ENCODE measurements around the gene CCR7.
"Not testable (repeated sequence)": the region's sequence is repeated elsewhere in the genome, so short reads cannot be mapped to it uniquely, and the experiment has no call there.

Gene CCR7

DNA sequence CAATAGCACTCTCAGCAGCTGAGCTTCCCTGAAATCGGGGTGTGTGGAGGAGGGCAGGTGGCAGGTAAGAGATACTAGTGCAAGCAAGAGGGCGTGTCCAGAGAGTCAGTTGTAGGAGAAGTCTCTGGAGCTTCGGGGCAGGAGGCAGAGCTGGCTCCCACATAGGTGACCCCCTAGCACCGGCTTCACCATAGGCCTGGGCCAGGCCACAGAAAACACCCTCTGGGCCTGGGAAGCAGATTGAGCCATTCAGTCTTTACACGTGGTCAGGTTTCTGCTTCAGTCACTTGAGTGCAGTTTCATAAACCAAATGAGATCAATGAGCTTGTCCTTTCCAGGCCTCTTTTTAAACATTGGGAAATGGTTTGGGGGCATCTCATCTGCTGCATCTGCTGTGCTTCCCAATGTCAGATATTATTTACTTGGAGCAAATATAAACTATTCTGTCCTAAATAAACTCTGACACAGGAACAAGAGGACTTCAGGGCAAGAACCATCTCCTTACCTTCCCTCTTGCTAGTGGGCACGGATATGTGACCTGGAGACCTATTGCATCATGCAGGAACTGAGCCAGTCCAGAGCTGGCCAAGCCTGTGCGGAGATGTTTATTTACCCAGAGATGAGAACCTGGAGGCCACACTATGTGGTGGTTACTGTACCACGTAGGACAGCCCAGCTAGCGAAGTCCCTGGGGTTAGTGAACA, 16.1 kb downstream of the CCR7 start:
- DNase-seq, result no peak

DNA sequence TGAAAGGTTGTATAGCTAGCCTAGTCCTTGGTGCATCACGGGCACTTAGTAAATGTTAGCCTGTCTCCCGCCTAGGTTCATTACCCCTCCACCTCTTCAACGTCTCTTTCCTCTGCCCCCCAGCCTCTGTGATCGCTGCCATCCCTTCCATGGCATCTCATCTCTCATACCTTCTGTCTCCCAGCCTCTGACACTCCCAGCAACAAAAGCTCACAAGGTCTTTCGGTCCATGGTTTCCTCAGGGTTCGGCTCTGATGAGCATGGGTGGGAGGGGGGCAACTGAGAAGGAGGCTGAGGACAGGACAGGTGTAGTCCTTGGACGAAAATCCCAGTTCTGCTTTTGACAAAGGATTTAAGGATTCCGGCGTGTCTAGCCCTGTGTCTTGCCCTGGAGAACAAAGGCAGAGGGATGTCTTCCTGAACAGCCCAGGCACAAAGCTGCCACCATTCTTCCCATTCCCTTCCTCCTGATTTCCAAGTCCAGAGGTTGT, 16.7 kb downstream of the CCR7 start:
- no peak for DNase-seq

DNA sequence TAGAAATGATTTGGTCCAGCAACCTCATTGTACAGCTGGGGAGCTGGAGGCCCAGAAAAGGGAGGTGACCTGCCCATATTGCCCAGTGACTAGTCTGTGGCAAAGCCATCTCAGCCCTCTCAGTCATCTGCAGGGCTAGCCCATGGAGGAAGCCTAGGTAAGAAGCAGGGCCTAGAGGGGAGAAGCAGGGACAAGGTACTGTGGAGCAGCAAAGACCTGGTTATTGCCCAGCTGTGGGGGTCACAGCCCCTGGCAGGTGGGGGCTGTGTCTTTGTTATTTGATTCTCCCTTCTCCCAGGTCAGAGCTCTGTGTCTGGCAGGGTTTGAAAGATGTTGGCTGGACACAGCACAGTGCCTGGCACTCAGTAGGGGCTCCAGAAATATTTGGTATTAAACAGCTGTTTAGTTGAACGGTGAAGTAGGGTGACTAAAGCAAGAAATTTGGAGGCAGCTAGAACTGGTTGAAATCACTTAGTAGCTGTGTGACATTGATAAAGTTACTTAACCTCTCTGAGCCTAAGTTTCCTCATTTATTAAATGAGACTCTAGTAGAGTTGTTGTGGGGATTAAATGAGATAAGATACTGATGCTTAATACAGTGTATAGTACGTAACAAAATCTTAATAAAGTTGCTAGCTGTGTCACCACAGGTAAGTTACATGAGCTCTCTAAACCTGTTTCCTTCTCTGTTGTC, 17.3 kb downstream of the CCR7 start:
- DNase-seq, result no peak

DNA sequence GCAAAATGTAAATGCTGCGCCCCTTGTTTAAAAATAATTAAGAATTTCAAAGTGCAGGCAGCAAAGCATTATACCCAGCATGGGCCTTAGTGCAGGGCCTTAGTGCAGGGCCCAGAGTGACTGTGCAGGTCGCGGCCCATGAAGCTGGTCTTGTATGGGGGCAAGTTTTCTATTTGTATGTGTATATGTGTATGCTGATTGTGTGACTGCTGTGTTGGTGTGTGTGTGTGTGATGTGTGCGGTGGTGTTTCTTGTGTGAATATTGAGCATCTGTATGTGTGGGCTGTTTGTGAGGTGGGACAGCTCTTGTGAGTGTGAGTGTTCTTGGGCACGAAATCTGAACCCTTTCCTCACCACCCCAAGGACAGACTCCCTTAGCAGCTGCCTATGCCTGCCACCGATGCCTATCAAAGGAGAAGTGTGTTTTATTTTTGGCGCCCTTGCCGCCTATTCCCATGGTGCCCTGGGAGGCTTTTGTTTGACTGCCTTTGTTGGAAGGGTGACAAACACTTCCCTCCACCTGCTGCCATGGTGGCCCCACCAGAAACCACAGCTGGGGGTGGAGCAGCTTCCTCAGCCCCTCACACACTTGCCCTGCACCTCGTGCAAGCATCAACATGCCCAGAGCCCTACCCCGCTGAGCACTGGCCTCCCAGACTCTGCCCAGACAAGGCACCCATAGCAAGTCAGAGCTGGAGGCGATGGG, 18.0 kb downstream of the CCR7 start:
- peak; percentile 45 for DNase-seq

DNA sequence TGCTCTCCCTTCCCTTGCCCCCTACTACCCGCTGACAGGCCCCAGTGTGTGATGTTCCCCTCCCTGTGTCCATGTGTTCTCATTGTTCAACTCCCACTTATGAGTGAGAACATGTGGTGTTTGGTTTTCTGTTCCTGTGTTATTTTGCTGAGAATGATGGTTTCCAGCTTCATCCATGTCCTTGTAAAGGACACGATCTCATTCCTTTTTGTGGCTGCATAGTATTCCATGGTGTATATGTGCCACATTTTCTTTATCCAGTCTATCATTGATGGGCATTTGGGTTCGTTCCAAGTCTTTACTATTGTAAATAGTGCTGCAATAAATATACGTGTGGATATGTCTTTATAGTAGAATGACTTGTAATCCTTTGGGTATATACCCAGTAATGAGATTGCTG, 18.8 kb downstream of the CCR7 start:
- DNase-seq, result not testable (repeated sequence)

DNA sequence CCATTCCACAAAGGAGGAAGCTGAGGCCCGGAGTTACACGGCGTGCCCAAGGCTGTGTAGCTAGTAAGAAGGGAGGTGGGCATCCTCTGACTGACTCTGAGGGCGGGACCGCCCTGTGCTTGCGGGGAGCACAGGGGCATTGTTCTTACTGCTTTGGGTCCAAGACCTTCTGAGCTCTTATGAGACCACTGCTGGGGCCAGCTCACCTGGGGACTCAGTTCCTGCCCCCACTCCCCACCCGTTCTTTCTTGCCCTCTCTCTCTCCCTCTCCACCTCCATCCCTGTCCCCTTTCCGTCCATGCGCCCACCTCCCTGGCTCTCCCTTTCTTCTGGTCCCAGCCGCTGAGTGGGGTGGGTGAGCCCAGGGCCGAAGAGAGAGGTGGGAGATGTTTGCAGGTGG, 19.6 kb downstream of the CCR7 start:
- no peak for DNase-seq

DNA sequence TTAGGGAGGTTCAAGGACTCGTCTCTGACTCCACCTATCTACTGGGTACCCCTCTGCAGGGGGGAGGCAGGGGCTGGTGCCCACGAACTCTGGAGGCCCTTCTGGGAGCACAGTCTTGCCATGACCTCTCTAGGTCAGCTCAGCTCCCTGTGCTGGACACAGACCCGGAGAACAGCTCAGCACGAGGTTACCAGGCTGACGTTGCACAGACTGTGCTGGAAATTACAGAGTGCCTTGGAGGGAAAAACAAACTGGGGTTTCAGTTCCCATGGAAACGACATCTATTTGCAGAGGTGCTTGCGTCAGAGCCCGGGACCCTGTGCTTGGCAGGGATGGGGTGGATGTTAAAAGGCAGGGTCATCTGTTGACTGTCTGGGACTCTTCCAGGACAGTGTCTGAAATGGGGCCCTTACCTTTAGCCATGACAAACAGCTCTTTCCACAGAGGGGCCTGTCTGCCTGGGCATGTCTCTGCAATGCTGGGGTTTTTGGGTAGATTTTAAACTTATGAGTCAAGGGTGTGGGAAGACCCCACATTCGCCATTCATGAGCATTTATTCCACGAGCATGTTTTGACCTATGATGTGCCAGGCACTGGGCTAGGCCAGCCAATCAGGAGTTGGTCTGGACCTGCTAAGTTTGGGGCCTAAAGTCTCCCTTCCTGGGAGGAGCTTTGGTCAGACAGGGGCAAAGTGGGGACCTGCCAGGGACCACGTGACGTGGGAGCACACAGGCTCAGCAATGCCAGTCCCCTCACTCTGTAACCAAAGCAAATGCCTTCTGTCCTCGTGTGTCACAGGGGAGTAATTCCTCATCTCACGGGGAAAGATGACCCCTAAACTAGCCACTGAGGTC, 22.5 kb downstream of the CCR7 start:
- DNase-seq, result no peak

DNA sequence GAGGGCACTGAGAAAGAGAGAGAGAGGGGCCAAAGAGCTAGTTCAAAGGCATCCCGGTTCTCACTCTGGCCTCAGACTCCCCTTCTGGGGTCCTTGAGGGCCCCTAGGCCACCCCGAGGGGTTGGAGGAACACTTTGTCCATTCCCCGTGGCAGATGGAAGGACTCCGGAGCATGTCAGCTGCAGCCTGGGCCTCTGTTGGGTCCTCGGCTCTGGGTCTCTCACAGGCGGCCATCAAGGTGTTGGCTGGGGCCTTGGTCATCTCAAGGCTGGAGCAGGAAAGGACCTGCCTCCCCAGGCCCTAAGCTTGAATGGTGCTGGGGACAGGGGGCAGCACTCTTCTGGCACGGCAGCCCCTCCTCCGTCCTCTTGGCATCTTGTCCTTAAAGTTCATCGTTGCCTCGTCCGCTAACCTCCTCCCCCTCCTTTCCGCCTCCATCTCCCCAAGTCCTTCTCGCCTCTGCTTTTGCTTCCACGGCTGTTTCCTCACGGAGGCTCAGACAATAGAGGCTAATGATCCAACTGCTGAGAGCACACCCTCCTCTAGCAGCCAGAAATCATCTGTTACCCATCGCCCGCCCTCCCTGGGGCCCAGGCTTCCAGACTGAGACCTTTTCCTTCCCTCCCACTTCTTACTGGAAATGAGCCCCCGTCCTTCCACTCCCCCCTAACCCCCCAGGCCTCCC, 23.3 kb downstream of the CCR7 start:
- DNase-seq, result no peak

DNA sequence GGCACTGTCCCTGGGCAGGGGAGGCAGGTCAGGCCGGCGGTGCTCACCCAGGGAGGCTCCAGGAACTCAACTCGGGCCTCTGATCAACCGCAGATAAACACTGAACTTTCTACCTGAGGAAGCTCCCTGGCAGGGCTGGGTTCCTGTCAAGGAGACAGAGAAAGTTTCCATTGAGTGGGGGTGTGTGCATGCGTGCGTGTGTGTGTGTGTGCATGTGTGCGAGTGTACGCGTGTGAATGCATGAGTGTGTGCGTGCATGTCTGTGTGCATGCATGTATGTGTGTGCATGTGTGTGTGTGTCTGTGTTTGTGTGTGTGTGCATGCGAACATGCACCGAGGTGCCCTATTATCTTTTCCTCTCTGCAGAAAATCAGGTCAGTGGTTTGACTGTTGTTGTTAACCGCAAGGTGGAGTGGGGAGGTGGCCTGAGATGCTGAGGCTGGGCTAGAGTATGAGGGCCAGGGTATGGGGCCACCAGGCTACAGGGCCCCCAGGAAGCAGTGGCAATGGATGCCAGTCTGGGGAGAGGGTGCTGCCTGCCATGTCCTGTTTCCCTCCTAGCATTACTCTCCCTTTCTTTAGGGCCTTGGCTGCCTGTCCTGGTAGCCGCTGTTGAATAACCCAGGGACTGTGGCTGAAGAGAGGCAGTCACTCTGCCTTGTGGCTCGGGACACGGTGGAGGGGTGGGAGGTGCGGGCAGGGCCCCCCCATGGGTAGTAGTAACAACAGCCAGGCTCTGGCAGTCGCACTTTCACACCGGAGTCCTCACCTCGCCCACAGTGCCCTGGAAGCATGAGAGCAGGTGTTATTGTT, 24.0 kb downstream of the CCR7 start:
- DNase-seq, result peak; percentile 80

DNA sequence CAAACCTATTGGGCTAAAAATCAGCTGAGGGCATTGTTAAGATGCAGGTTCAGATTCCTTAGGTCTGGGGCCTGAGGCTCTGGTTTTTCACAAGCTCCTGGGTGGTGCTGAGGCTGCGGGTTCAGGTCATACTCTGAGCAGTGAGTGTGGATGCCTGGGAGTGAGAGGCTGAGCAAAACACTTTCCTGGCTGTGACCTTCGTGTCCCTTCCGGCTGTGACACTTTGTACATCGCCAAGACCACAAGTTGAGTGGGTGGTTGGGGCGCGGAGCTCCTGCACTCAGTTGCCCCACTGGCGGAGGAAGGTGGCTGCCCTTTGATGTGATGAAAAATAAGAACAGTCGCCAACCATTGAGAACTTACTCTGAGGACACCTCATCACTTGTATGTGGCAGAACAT, 24.8 kb downstream of the CCR7 start:
- DNase-seq, result peak; percentile 67

DNA sequence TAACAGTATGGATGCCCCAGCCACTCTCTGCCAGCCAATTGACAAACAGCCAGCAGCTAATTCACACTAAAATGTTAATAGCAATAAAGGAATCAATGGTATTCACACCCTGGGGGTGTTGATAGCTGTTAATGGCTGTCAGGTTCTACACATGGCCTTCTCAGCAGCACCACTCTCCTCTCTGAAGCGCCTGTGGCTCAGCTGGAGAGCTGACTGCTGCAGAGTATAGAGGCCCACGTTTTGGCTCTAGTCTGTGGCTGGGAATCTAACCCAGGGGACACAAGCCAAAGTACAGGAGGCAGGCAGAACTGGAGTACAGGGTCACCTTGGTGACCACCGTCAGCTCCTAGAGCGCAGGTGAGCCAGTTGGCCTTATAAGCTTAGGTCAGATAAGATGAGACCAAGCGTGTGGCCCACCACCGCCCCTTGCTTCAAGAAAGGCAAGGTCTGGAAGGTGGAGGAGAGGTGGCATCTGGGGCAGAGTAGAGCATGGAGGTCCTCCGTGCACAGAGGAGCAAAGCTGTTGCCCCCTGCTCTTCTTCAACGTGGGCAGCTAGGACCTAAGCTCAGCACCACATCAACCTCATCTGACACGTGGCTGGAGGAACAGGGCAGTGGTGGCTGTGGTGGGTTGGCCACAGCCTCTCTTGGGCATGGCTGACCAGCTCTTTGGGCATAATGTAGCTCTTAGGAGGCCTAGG, 25.4 kb downstream of the CCR7 start:
- no peak for DNase-seq

DNA sequence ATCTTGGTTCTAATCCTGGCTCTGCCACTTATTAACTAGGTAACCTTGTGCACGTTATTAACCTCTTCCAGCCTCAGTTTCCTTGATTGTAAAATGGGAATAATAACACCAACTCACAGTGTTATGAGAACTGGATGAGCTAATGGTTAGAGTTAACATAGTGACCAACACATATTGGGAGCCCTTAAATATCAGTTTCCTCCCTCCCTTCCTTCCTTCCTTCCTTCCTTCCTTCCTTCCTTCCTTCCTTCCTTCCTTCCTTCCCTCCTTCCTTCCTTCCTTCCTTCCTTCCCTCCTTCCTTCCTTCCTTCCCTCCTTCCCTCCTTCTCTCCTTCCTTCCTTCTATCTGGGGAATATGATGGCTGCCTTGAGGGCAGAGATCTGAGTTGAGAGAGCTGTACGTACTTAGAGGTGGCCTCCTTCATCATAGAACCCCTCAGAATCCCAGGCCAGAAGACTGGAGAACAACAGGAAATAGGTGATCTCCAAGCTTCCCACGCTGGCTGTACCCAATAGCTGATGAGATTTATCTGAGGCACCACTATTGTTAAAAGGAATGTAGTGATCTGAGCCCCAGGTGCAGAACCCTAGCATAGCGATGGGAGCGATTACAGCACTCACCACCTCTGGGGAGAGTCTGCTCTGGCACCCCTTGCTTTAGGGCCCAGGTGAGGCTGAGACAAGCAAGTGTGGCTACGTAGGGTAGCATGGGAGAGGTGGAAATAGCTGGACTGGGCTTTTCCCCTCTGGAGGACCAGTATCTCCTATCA, 26.2 kb downstream of the CCR7 start:
- DNase-seq, result no peak

DNA sequence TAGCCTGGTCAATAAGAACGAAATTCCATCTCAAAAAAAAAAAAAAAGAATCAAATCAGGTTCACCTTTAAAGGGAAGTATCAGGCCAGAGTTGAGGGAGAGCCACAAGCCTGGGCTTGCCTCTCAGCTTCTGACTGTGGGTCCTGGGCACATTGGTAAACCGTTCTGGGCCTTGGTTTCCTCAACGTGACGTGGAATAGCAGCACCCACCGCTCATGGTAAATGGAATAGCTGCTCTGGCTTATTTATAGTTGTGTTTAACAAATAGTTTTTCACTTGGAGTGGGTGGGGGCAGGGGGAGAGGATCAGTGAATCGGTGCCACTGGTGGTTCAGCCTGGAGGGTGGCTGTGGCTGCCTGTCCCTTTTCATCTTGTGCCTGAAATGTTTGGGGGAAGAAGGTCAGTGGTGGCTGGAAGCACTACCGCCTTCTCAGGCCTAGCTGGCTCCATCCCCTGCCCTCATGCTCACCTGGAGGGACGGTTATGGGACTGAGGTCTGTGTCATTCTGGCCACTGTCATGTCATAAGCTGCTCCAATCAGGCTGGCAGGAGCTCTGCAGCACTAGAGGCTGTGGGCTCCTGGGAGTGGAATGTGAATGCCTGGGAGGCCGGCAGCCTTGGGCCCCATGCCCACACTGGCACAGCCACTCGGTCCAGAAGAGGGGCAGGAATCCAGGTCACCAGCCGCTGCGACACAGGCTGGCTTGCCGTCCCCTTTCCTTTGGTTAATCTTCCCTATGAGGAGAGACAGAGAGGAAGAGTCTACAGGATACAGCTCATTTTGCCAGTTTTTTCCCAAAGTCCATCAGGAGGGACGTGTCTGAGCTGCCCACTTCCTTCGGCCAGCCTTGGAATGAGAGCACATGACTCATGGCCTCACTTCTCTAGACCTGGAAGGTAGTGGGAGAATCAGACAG, 27.0 kb downstream of the CCR7 start:
- no peak for DNase-seq

DNA sequence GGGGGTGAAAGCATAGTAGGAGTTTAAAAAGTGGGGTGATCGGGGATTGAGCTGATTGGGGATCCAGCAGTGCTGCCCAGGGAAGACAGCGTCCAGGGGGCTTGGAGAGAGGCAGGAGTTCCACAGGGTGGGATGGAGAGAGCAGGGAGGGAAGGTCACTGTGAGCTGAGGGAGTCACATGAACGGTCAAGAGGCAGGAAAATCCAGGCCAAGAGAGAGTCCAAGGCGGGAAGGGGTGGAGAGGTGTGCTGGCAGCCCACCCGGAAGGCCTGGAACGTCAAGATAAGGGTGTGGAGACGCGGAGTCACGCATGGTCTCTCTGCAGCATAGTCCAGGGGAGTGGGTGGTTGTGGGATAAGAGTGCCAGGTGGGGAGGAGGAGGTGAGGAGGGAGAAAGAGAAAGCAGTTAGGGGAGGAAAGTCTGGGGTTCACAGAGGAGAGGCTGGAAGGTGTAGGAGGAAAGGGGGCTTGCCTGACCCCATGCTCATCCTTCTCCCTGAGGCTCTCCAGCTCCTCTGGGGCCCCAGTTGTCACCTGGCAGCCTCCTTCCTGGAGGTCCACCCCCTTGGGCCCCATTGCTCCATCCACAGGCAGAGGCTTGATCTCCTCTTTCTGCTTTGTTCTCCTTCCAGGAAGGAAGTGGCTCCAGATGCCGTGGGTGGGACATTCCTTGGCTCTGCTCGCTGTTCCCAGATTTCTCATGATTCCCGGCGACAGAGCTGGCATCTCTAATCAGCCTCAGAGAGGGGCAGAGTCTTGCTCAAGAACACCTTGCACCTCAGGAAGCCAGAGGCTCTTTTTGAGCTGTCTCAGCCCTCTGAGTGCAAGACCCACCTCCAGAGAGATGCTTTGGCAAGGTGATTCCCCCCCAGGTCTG, 28.7 kb downstream of the CCR7 start:
- no peak for DNase-seq

DNA sequence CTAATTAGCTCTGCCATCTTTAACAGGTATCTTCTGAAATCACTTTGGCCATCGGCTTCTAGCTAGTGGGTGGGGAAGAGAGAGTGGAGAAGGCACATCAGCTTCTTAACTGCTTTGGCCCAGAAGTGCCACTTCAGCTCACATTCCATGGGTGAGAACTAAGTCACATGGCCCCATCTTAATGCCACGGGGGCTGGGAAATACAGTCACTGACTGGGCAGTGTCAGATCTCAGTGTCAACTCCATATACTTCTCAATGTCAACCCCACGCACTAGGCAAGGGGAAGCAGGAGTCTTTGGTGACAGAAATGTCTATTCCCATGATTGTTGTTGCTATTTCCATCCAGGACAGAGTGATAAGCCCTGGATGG, 29.4 kb downstream of the CCR7 start:
- no peak for DNase-seq

DNA sequence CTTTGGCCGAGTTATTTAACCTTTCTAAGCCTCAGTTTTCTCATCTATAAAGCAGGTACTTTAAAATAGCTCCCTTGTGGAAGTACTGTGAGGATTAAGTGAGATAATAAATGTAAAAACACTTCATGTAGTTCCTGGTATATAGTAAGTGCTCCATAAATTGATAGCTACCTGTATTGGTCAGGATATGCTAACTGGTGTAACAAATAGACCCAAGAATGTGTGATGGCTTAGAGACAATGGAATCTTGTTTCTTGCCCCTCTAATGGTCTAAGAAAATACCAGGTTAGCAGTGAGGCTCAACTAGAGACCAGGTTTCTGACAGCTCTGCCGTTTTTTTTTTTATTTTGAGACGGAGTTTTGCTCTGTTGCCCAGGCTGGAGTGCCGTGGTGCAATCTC, 29.8 kb downstream of the CCR7 start:
- DNase-seq, result no peak

DNA sequence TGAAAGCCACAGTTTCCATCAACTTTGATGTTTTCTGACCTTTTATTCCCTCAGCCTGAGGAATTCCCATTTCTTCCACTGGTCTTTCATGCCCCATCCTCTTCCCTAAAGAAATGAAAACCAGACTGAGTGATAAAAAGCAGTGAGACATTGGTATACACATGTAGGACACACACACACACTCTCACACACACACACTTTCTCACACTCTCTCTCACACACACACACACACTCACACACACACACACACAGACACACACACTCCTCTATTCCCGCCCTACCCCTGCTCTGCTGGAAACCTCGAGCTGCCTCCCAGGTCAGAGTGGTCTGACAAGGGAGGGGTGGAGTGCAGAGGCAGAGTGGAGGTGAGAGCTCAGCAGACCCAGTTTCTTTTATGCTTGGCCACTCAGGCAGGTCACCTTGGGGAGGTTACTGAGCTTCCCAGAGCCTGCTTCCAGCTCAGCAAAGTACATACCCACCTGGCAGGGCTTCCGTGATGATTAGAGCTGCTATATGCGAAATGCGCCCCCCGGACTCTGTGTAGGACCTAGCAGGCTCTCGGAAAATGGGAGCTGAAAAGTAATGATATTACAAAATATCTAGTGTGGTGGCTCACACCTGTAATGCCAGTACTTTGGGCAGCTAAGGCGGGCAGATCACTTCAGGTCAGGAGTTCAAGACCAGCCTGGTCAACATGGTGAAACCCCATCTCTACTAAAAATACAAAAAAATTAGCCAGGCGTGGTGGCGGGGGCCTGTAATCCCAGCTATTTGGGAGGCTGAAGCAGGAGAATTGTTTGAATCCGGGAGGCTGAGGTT, 30.7 kb downstream of the CCR7 start:
- no peak for DNase-seq
